Loucy (cell line): ENCODE data around the gene AGPAT3.
A peak's percentile ranks its signal among the peaks of the same experiment; 100 is the strongest.

Experiments
- H2AFZ ChIP-seq: fragments of 200-600 bp; sonication (generic); 2 replicates; pipeline ENCODE4 v1.6.0; 2016; ENCODE audit warnings: antibody characterized with exemption, mild to moderate bottlenecking, low read length, moderate library complexity
- H3F3A ChIP-seq: fragments of 200-600 bp; 2 replicates; pipeline ENCODE4 v1.6.0; 2016; ENCODE audit warnings: antibody characterized with exemption, low read depth, mild to moderate bottlenecking
- H3K27me3 ChIP-seq: fragments of 200-600 bp; sonication (generic); 2 replicates; pipeline ENCODE4 v1.6.1; 2014; ENCODE audit warnings: low read length, mild to moderate bottlenecking; ENCODE audit not compliant: insufficient read depth, poor library complexity, severe bottlenecking
- H3K36me3 ChIP-seq: fragments of 200-600 bp; sonication (generic); 2 replicates; pipeline ENCODE4 v1.6.1; 2016; ENCODE audit warnings: low read length; ENCODE audit not compliant: insufficient read depth
- H3K4me1 ChIP-seq: fragments of 200-600 bp; sonication (generic); 2 replicates; pipeline ENCODE4 v1.5.1; 2014; ENCODE audit warnings: low read length, mild to moderate bottlenecking; ENCODE audit not compliant: insufficient read depth, poor library complexity, severe bottlenecking
- H3K4me2 ChIP-seq: fragments of 200-600 bp; sonication (generic); 2 replicates; pipeline ENCODE4 v1.6.0; 2014; ENCODE audit warnings: antibody characterized with exemption, low read length, low read depth, mild to moderate bottlenecking; ENCODE audit not compliant: poor library complexity, severe bottlenecking
- H3K4me3 ChIP-seq: fragments of 200-600 bp; sonication (generic); 2 replicates; pipeline ENCODE4 v1.5.1; 2014; ENCODE audit warnings: low read length, mild to moderate bottlenecking, mixed read lengths; ENCODE audit not compliant: poor library complexity, severe bottlenecking
- H3K79me2 ChIP-seq: fragments of 200-600 bp; sonication (generic); 2 replicates; pipeline ENCODE4 v1.6.1; 2014; ENCODE audit warnings: low read length; ENCODE audit not compliant: insufficient read depth
- H3K9ac ChIP-seq: fragments of 200-600 bp; sonication (generic); 2 replicates; pipeline ENCODE4 v1.6.0; 2014; ENCODE audit warnings: mild to moderate bottlenecking, low read depth, low read length, moderate library complexity; ENCODE audit not compliant: poor library complexity, severe bottlenecking
- H3K9me2 ChIP-seq: fragments of 200-600 bp; sonication (generic); replicated peaks from 2 replicates; pipeline ENCODE4 v1.6.1; 2016; ENCODE audit warnings: low read depth, low read length, mixed read lengths
- H3K9me3 ChIP-seq: fragments of 200-600 bp; sonication (generic); 2 replicates; pipeline ENCODE4 v1.6.1; 2014; ENCODE audit warnings: mild to moderate bottlenecking, antibody characterized with exemption, low read length, low read depth; ENCODE audit not compliant: insufficient read depth
- H4K20me1 ChIP-seq: fragments of 200-600 bp; sonication (generic); 2 replicates; pipeline ENCODE4 v1.6.0; 2014; ENCODE audit warnings: antibody characterized with exemption, low read length, mild to moderate bottlenecking; ENCODE audit not compliant: insufficient read depth, poor library complexity, severe bottlenecking
- CTCF ChIP-seq: fragments of 200-600 bp; sonication (generic); conservative IDR thresholded peaks from 2 replicates; pipeline ENCODE4 v1.5.1; 2014; ENCODE audit warnings: mild to moderate bottlenecking, antibody characterized with exemption, low read length
- EZH2phosphoT487 ChIP-seq: fragments of 200-600 bp; IDR thresholded peaks from 2 replicates; pipeline ENCODE4 v1.6.1; 2018; ENCODE audit warnings: antibody characterized with exemption, mild to moderate bottlenecking, moderate library complexity, borderline replicate concordance

The AGPAT3 gene

GRCh38 chr21:43869486-43870325 lies 4.7 kb downstream of the AGPAT3 start:
- H3K4me2 ChIP-seq: peak overlapping the region; percentile 66
- TF ChIP-seq CTCF: no peak
- no peak for TF ChIP-seq EZH2phosphoT487
- no peaks in the 10 kb centered on the region for H3K27me3 ChIP-seq
- no peaks in the 10 kb centered on the region for H3K9me3 ChIP-seq
- H3K36me3 ChIP-seq: no peaks in the 10 kb centered on the region
- H3F3A ChIP-seq: no peaks in the 10 kb centered on the region
- H3K9me2 ChIP-seq: no peaks in the 10 kb centered on the region
- peaks cover 82% of the 10 kb centered on the region for H3K79me2 ChIP-seq
- H2AFZ ChIP-seq: no peak overlapping the region
- H3K9ac ChIP-seq: no peak overlapping the region
- peaks cover 51% of the 10 kb centered on the region for H3K4me1 ChIP-seq
- no peak overlapping the region for H3K4me3 ChIP-seq
- H4K20me1 ChIP-seq: peaks cover 33% of the 10 kb centered on the region

GRCh38 chr21:43871487-43871886 lies 6.5 kb downstream of the AGPAT3 start:
- Histone ChIP-seq H3K79me2 (peaks cover 84% of the 10 kb centered on the region), H3K36me3 (0 out of 2 replicates have a peak, but pooled peaks cover 3% of the 10 kb centered on the region), H3K9me2 (no peaks in the 10 kb centered on the region), H2AFZ (no peak overlapping the region), H3K27me3 (no peaks in the 10 kb centered on the region), H3K9ac (no peak overlapping the region), H3F3A (no peaks in the 10 kb centered on the region), H3K9me3 (no peaks in the 10 kb centered on the region), H4K20me1 (peaks cover 31% of the 10 kb centered on the region), H3K4me2 (peak overlapping the region; percentile 24), H3K4me3 (no peak overlapping the region), H3K4me1 (peaks cover 46% of the 10 kb centered on the region)
- TF ChIP-seq EZH2phosphoT487: no peak
- no peak for TF ChIP-seq CTCF

GRCh38 chr21:43872531-43873197 lies 7.6 kb downstream of the AGPAT3 start:
- Histone ChIP-seq H3K9me3 (no peaks in the 10 kb centered on the region), H3K9ac (no peak overlapping the region), H3F3A (no peaks in the 10 kb centered on the region), H3K9me2 (no peaks in the 10 kb centered on the region), H2AFZ (no peak overlapping the region), H3K4me2 (no peak overlapping the region), H3K27me3 (no peaks in the 10 kb centered on the region), H3K36me3 (0 out of 2 replicates have a peak, but pooled peaks cover 3% of the 10 kb centered on the region), H4K20me1 (peaks cover 26% of the 10 kb centered on the region), H3K4me1 (peaks cover 35% of the 10 kb centered on the region), H3K4me3 (no peak overlapping the region), H3K79me2 (peaks cover 84% of the 10 kb centered on the region)
- no peak for TF ChIP-seq EZH2phosphoT487
- TF ChIP-seq CTCF: no peak
